H9 (cell line): ENCODE results near the gene B4GALNT2. TPM values are rescaled to one million over a fixed set of nuclear protein-coding genes. Genes with fewer than 3 reads are reported as not detected.

ENCODE experiments used
- DNase-seq: peaks from one replicate; pipeline ENCODE4 v3.0.0-alpha.2; 2017
- H2AFZ ChIP-seq: one replicate; pipeline ENCODE4 v1.6.1; 2013; ENCODE audit warnings: mild to moderate bottlenecking, low read length, control low read depth, moderate library complexity
- H2AK5ac ChIP-seq: 2 replicates; pipeline ENCODE4 v1.6.1; 2013; ENCODE audit warnings: low read length, control low read depth, mixed read lengths; ENCODE audit not compliant: insufficient read length
- H2BK120ac ChIP-seq: one replicate; pipeline ENCODE4 v1.6.1; 2013; ENCODE audit warnings: low read depth, mild to moderate bottlenecking, low read length, control low read depth, inconsistent platforms; ENCODE audit not compliant: poor library complexity, severe bottlenecking
- H2BK12ac ChIP-seq: 2 replicates; pipeline ENCODE4 v1.6.1; 2013; ENCODE audit warnings: low read length, control low read depth, mixed read lengths, low read depth; ENCODE audit not compliant: insufficient read length
- H2BK15ac ChIP-seq: 2 replicates; pipeline ENCODE4 v1.6.1; 2013; ENCODE audit warnings: low read depth, low read length, control low read depth
- H2BK20ac ChIP-seq: one replicate; pipeline ENCODE4 v1.6.1; 2013; ENCODE audit warnings: low read depth, mild to moderate bottlenecking, low read length, control low read depth, inconsistent platforms; ENCODE audit not compliant: poor library complexity, severe bottlenecking
- H2BK5ac ChIP-seq: 2 replicates; pipeline ENCODE4 v1.6.1; 2013; ENCODE audit warnings: low read length, control low read depth, mixed read lengths; ENCODE audit not compliant: insufficient read length
- H3K14ac ChIP-seq: 2 replicates; pipeline ENCODE4 v1.6.1; 2013; ENCODE audit warnings: low read length, control low read depth; ENCODE audit not compliant: insufficient read depth
- H3K18ac ChIP-seq: 2 replicates; pipeline ENCODE4 v1.6.1; 2013; ENCODE audit warnings: low read depth, mild to moderate bottlenecking, mixed read lengths, low read length, control low read depth; ENCODE audit not compliant: insufficient read length
- H3K23ac ChIP-seq: 2 replicates; pipeline ENCODE4 v1.6.1; 2013; ENCODE audit warnings: low read length, control low read depth, mixed read lengths, low read depth; ENCODE audit not compliant: insufficient read length
- H3K23me2 ChIP-seq: 2 replicates; pipeline ENCODE4 v1.6.1; 2013; ENCODE audit warnings: low read depth, mild to moderate bottlenecking, mixed read lengths, low read length, control low read depth; ENCODE audit not compliant: insufficient read length, poor library complexity, severe bottlenecking
- H3K27ac ChIP-seq: 2 replicates; pipeline ENCODE4 v1.5.1; 2013; ENCODE audit warnings: low read length, control low read depth, mixed read lengths, low read depth; ENCODE audit not compliant: insufficient read length
- H3K27me3 ChIP-seq: 2 replicates; pipeline ENCODE4 v1.6.1; 2013; ENCODE audit warnings: low read length, control low read depth, inconsistent platforms; ENCODE audit not compliant: insufficient read depth
- H3K4ac ChIP-seq: 2 replicates; pipeline ENCODE4 v1.6.1; 2013; ENCODE audit warnings: low read depth, mild to moderate bottlenecking, control low read depth, inconsistent platforms, low read length, moderate library complexity
- H3K4me1 ChIP-seq: 2 replicates; pipeline ENCODE4 v1.6.1; 2013; ENCODE audit warnings: low read length, control low read depth, inconsistent platforms; ENCODE audit not compliant: insufficient read depth
- H3K4me2 ChIP-seq: 2 replicates; pipeline ENCODE4 v1.6.1; 2013; ENCODE audit warnings: low read length, control low read depth, mixed read lengths; ENCODE audit not compliant: insufficient read length, insufficient read depth
- H3K56ac ChIP-seq: 2 replicates; pipeline ENCODE4 v1.6.1; 2013; ENCODE audit warnings: low read depth, mild to moderate bottlenecking, mixed read lengths, low read length, control low read depth; ENCODE audit not compliant: insufficient read length
- H3K79me1 ChIP-seq: 2 replicates; pipeline ENCODE4 v1.6.1; 2013; ENCODE audit warnings: low read depth, mild to moderate bottlenecking, moderate library complexity, low read length, control low read depth, inconsistent platforms; ENCODE audit not compliant: insufficient read depth, poor library complexity, severe bottlenecking
- H3K79me2 ChIP-seq: 2 replicates; pipeline ENCODE4 v1.6.1; 2013; ENCODE audit warnings: low read length, control low read depth, inconsistent platforms; ENCODE audit not compliant: insufficient read depth
- H3K9ac ChIP-seq: 2 replicates; pipeline ENCODE4 v1.6.1; 2013; ENCODE audit warnings: low read length, control low read depth, mixed read lengths; ENCODE audit not compliant: insufficient read length; ENCODE audit errors: extremely low read depth
- H3K9me3 ChIP-seq: one replicate; pipeline ENCODE4 v1.6.1; 2013; ENCODE audit warnings: low read depth, low read length, inconsistent platforms; ENCODE audit not compliant: control insufficient read depth
- H3T11ph ChIP-seq: one replicate; pipeline ENCODE4 v1.6.1; 2013; ENCODE audit warnings: mild to moderate bottlenecking, low read length, control low read depth, inconsistent platforms
- H4K20me1 ChIP-seq: one replicate; pipeline ENCODE4 v1.6.1; 2013; ENCODE audit not compliant: control insufficient read depth, insufficient read length, insufficient read depth
- H4K5ac ChIP-seq: 2 replicates; pipeline ENCODE4 v1.6.1; 2013; ENCODE audit warnings: low read depth, mild to moderate bottlenecking, mixed read lengths, low read length, control low read depth; ENCODE audit not compliant: insufficient read length
- H4K8ac ChIP-seq: replicated peaks from 2 replicates; pipeline ENCODE4 v1.6.1; 2013; ENCODE audit warnings: low read length, control low read depth, mixed read lengths, low read depth; ENCODE audit not compliant: insufficient read length
- H4K91ac ChIP-seq: 2 replicates; pipeline ENCODE4 v1.6.1; 2013; ENCODE audit warnings: low read depth, mild to moderate bottlenecking, moderate library complexity, mixed read lengths, low read length, control low read depth; ENCODE audit not compliant: insufficient read length
- H3K27ac Mint-ChIP-seq, 3 experiments: 2 replicates in 2 of 3; 3 replicates in 1 of 3; pipeline ENCODE4 v1.8.0; 2020 to 2021; ENCODE audit warnings: mixed read lengths in 3 of 3, mild to moderate bottlenecking in 1 of 3, moderate library complexity in 1 of 3
- H3K27me3 Mint-ChIP-seq: 2 replicates; pipeline ENCODE4 v1.8.0; 2021; ENCODE audit warnings: low read depth, mild to moderate bottlenecking, moderate library complexity, mixed read lengths
- H3K36me3 Mint-ChIP-seq, 3 experiments: 2 replicates in 2 of 3; 3 replicates in 1 of 3; pipeline ENCODE4 v1.8.0; 2020 to 2021; ENCODE audit warnings: low read depth in 3 of 3, mixed read lengths in 3 of 3; ENCODE audit not compliant: insufficient read depth in 1 of 3
- H3K4me1 Mint-ChIP-seq, 2 experiments: 2 replicates each; pipeline ENCODE4 v1.8.0; 2020; ENCODE audit warnings: mixed read lengths in 2 of 2
- H3K4me3 Mint-ChIP-seq, 2 experiments: 2 replicates in 1 of 2; 3 replicates in 1 of 2; pipeline ENCODE4 v1.8.0; 2020 to 2021; ENCODE audit warnings: mild to moderate bottlenecking in 2 of 2, mixed read lengths in 2 of 2, moderate library complexity in 1 of 2
- H3K9me3 Mint-ChIP-seq, 2 experiments: 2 replicates in 1 of 2; 3 replicates in 1 of 2; pipeline ENCODE4 v1.8.0; 2020; ENCODE audit warnings: mild to moderate bottlenecking in 2 of 2, mixed read lengths in 2 of 2, moderate library complexity in 1 of 2
- WGBS: extraction: QIAGEN DNeasy Blood & Tissue Kit; methylation state at CpG from one replicate; pipeline ENCODE4 v1.1.7; 2013; ENCODE audit warnings: missing lambda C conversion rate, low lambda C conversion rate, mixed read lengths; ENCODE audit not compliant: insufficient read length; ENCODE audit errors: extremely low coverage; 5-methylcytosine and 5-hydroxymethylcytosine counted together
- total RNA-seq: library from RNA; stranded (reverse); gene quantifications from 2 replicates; pipeline ENCODE4 v1.2.1, GENCODE V29; 2021
- TF ChIP-seq, protein P1 (sequence below): fragments of 200-600 bp; sonication (generic); conservative IDR thresholded peaks from 3 replicates; pipeline ENCODE4 v1.8.0; 2021; ENCODE audit warnings: antibody characterized with exemption, mild to moderate bottlenecking

Gene B4GALNT2
- total RNA-seq, 1 experiment from 2014 or later: not detected

DNA sequence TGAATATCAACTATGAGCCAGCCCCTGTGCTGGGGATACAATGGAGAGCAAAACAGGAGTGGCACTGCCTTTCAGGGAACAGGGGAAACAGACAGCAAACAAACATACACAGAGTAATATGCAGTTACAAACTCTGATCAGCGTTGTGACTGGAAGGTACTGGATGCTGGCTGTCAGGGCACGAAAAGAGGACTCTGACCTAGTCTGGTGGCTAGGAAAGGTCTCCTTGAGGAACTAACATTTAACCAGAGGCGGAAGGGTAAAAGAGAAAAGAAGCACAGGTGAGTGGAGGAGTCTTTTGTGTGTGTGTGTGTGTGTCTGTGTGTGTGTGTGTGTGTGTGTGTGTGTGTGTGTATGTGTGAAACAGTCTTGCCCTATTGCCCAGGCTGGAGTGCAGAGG is 12.4 kb upstream of the B4GALNT2 start:
- no peak overlapping the region for H3K27ac Mint-ChIP-seq
- H3K9me3 Mint-ChIP-seq: peaks cover 21 to 23% of the 10 kb centered on the region in 2 experiments
- Histone ChIP-seq H3K14ac (no peak overlapping the region), H2BK20ac (no peak overlapping the region), H2BK120ac (no peak overlapping the region), H3T11ph (no peak overlapping the region), H3K27ac (no peak overlapping the region), H2BK5ac (no peak overlapping the region), H3K18ac (no peak overlapping the region), H3K79me1 (no peaks in the 10 kb centered on the region), H3K27me3 (no peaks in the 10 kb centered on the region; the same call in none of the 2 replicates), H3K56ac (no peak overlapping the region), H4K8ac (no peak overlapping the region), H3K23me2 (no peaks in the 10 kb centered on the region), H4K5ac (no peak overlapping the region), H4K91ac (no peak overlapping the region), H3K4me2 (no peak overlapping the region), H3K9me3 (no peaks in the 10 kb centered on the region), H3K4me1 (no peaks in the 10 kb centered on the region), H4K20me1 (no peaks in the 10 kb centered on the region), H3K4ac (no peak overlapping the region), H2BK12ac (no peak overlapping the region), H2AFZ (no peak overlapping the region), H3K9ac (no peak overlapping the region), H3K23ac (no peak overlapping the region), H3K79me2 (no peaks in the 10 kb centered on the region), H2BK15ac (no peak overlapping the region), H2AK5ac (no peak overlapping the region)
- peaks cover 19% of the 10 kb centered on the region for H3K27me3 Mint-ChIP-seq
- no CpG with 5 or more reads among the region's 3 CpGs for WGBS
- TF ChIP-seq, protein P1, sequence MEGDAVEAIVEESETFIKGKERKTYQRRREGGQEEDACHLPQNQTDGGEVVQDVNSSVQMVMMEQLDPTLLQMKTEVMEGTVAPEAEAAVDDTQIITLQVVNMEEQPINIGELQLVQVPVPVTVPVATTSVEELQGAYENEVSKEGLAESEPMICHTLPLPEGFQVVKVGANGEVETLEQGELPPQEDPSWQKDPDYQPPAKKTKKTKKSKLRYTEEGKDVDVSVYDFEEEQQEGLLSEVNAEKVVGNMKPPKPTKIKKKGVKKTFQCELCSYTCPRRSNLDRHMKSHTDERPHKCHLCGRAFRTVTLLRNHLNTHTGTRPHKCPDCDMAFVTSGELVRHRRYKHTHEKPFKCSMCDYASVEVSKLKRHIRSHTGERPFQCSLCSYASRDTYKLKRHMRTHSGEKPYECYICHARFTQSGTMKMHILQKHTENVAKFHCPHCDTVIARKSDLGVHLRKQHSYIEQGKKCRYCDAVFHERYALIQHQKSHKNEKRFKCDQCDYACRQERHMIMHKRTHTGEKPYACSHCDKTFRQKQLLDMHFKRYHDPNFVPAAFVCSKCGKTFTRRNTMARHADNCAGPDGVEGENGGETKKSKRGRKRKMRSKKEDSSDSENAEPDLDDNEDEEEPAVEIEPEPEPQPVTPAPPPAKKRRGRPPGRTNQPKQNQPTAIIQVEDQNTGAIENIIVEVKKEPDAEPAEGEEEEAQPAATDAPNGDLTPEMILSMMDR: no peak
- no peaks in the 10 kb centered on the region for H3K4me1 Mint-ChIP-seq
- H3K4me3 Mint-ChIP-seq: no peak overlapping the region; a peak in 1 of 5 replicates
- no peak for DNase-seq
- H3K36me3 Mint-ChIP-seq: peaks cover 3 to 16% (median 10%) of the 10 kb centered on the region in 3 experiments; a peak in 6 of 7 replicates
